ENCODE measurements around the gene CALM1.
"Not testable (repeated sequence)": the region's sequence is repeated elsewhere in the genome, so short reads cannot be mapped to it uniquely, and the experiment has no call there.

The CALM1 gene

GRCh38 chr14:90383731-90384542 lies 12.9 kb upstream of the CALM1 start:
- no peak for DNase-seq (ENCODE audit: low read depth)

- DNase-seq (ENCODE audit: low read depth) = no peak
These were observed 12.3 kb upstream of the CALM1 start for GRCh38 chr14:90384543-90384911.

- DNase-seq (ENCODE audit: low read depth) = no peak
These were observed 10.5 kb upstream of the CALM1 start for GRCh38 chr14:90386321-90386720.

- no peak for DNase-seq (ENCODE audit: low read depth)
These were observed 9.5 kb upstream of the CALM1 start for GRCh38 chr14:90387206-90387760.

GRCh38 chr14:90388437-90388836 lies 8.4 kb upstream of the CALM1 start:
- DNase-seq (ENCODE audit: low read depth) = no peak

GRCh38 chr14:90388982-90389381 lies 7.8 kb upstream of the CALM1 start:
- no peak for DNase-seq (ENCODE audit: low read depth)

GRCh38 chr14:90393966-90394365 lies 2.9 kb upstream of the CALM1 start:
- DNase-seq (ENCODE audit: low read depth) = no peak

GRCh38 chr14:90394782-90395181 lies 2.0 kb upstream of the CALM1 start:
- not testable (repeated sequence) for DNase-seq (ENCODE audit: low read depth)

GRCh38 chr14:90397425-90398314 lies 841 bp downstream of the CALM1 start:
- DNase-seq (ENCODE audit: low read depth) = no peak

GRCh38 chr14:90398315-90398839 lies 1.5 kb downstream of the CALM1 start:
- DNase-seq (ENCODE audit: low read depth) = no peak

GRCh38 chr14:90398841-90399540 lies 2.2 kb downstream of the CALM1 start:
- DNase-seq (ENCODE audit: low read depth) = no peak

- peak; percentile 41 for DNase-seq (ENCODE audit: low read depth)
These were observed 3.0 kb downstream of the CALM1 start for GRCh38 chr14:90399541-90400444.

- no peak for DNase-seq (ENCODE audit: low read depth)
These were observed 4.2 kb downstream of the CALM1 start for GRCh38 chr14:90400904-90401561.

- no peak for DNase-seq (ENCODE audit: low read depth)
These were observed 5.2 kb downstream of the CALM1 start for GRCh38 chr14:90402016-90402415.

- DNase-seq (ENCODE audit: low read depth) = no peak
These were observed 6.2 kb downstream of the CALM1 start for GRCh38 chr14:90403065-90403464.

GRCh38 chr14:90405101-90405500 lies 8.3 kb downstream of the CALM1 start:
- no peak for DNase-seq (ENCODE audit: low read depth)

GRCh38 chr14:90405755-90406154 lies 8.9 kb downstream of the CALM1 start:
- no peak for DNase-seq (ENCODE audit: low read depth)

- DNase-seq (ENCODE audit: low read depth) = no peak
These were observed 9.6 kb downstream of the CALM1 start for GRCh38 chr14:90406384-90406798.

- no peak for DNase-seq (ENCODE audit: low read depth)
These were observed 10.4 kb downstream of the CALM1 start for GRCh38 chr14:90407230-90407629.

GRCh38 chr14:90408713-90409112 lies 11.9 kb downstream of the CALM1 start:
- no peak for DNase-seq (ENCODE audit: low read depth)

Measured in GM04503 (cell line).